Trophoblast cell (in vitro differentiated cells and primary cell): Measurements from ENCODE around the gene AP2A2.
"Not testable (repeated sequence)": the region's sequence is repeated elsewhere in the genome, so short reads cannot be mapped to it uniquely, and the experiment has no call there.

ENCODE experiments used
- DNase-seq, 2 donors: peaks; one replicate each; pipeline ENCODE4 v3.0.0-alpha.2; 2016
- H2AFZ ChIP-seq: 2 replicates; pipeline ENCODE4 v1.6.1; 2013; ENCODE audit warnings: low read length, moderate library complexity, mild to moderate bottlenecking; ENCODE audit not compliant: insufficient read depth, poor library complexity
- H2AK5ac ChIP-seq: 2 replicates; pipeline ENCODE4 v1.6.1; 2013; ENCODE audit warnings: mild to moderate bottlenecking, low read length
- H2BK120ac ChIP-seq: 2 replicates; pipeline ENCODE4 v1.6.1; 2013; ENCODE audit warnings: low read length, mild to moderate bottlenecking, moderate library complexity; ENCODE audit not compliant: insufficient read depth, poor library complexity
- H2BK12ac ChIP-seq: 2 replicates; pipeline ENCODE4 v1.6.1; 2013; ENCODE audit warnings: mild to moderate bottlenecking, low read length, moderate library complexity
- H2BK5ac ChIP-seq: 2 replicates; pipeline ENCODE4 v1.6.1; 2013; ENCODE audit warnings: low read length, low read depth, moderate library complexity, mild to moderate bottlenecking; ENCODE audit not compliant: poor library complexity
- H3K14ac ChIP-seq: 2 replicates; pipeline ENCODE4 v1.6.1; 2013; ENCODE audit warnings: mild to moderate bottlenecking, low read length
- H3K18ac ChIP-seq: 2 replicates; pipeline ENCODE4 v1.6.1; 2013; ENCODE audit warnings: mild to moderate bottlenecking, low read length
- H3K23ac ChIP-seq: 2 replicates; pipeline ENCODE4 v1.6.1; 2013; ENCODE audit warnings: low read length
- H3K27ac ChIP-seq: 2 replicates; pipeline ENCODE4 v1.5.1; 2013; ENCODE audit warnings: low read depth, mild to moderate bottlenecking, inconsistent platforms, low read length, moderate library complexity
- H3K27me3 ChIP-seq: 2 replicates; pipeline ENCODE4 v1.6.1; 2013; ENCODE audit warnings: inconsistent platforms, mild to moderate bottlenecking, low read length, moderate library complexity; ENCODE audit not compliant: insufficient read depth
- H3K36me3 ChIP-seq, 2 experiments: 1 replicate in 1 of 2; 2 replicates in 1 of 2; pipeline ENCODE4 v1.6.1; 2013; ENCODE audit warnings: low read length in 2 of 2, mild to moderate bottlenecking in 2 of 2, moderate library complexity in 1 of 2; ENCODE audit not compliant: insufficient read depth in 2 of 2, control insufficient read depth in 1 of 2
- H3K4ac ChIP-seq: 2 replicates; pipeline ENCODE4 v1.6.1; 2013; ENCODE audit warnings: low read depth, mild to moderate bottlenecking, low read length, moderate library complexity
- H3K4me1 ChIP-seq, 2 experiments: 1 replicate in 1 of 2; 2 replicates in 1 of 2; pipeline ENCODE4 v1.6.1; 2013; ENCODE audit warnings: low read length in 2 of 2, mild to moderate bottlenecking in 2 of 2, moderate library complexity in 1 of 2; ENCODE audit not compliant: insufficient read depth in 2 of 2, control insufficient read depth in 1 of 2
- H3K4me2 ChIP-seq: 2 replicates; pipeline ENCODE4 v1.6.1; 2013; ENCODE audit warnings: inconsistent platforms, mild to moderate bottlenecking, low read length, moderate library complexity
- H3K4me3 ChIP-seq: 2 replicates; pipeline ENCODE4 v1.5.1; 2013; ENCODE audit warnings: mild to moderate bottlenecking, low read depth, low read length, inconsistent platforms
- H3K79me1 ChIP-seq: one replicate; pipeline ENCODE4 v1.6.1; 2013; ENCODE audit warnings: low read length
- H3K79me2 ChIP-seq: 2 replicates; pipeline ENCODE4 v1.6.1; 2013; ENCODE audit warnings: low read length, mild to moderate bottlenecking; ENCODE audit not compliant: control insufficient read depth, insufficient read depth, poor library complexity
- H3K9ac ChIP-seq: 2 replicates; pipeline ENCODE4 v1.6.1; 2013; ENCODE audit warnings: mild to moderate bottlenecking, low read length
- H3K9me3 ChIP-seq: 2 replicates; pipeline ENCODE4 v1.6.1; 2013; ENCODE audit warnings: low read depth, mild to moderate bottlenecking, control low read depth, inconsistent platforms, low read length; ENCODE audit not compliant: insufficient read depth
- H4K12ac ChIP-seq: 2 replicates; pipeline ENCODE4 v1.6.1; 2013; ENCODE audit warnings: low read depth, mild to moderate bottlenecking, low read length, moderate library complexity
- H4K8ac ChIP-seq: 2 replicates; pipeline ENCODE4 v1.6.1; 2013; ENCODE audit warnings: low read depth, mild to moderate bottlenecking, low read length, moderate library complexity
- H4K91ac ChIP-seq: one replicate; pipeline ENCODE4 v1.6.1; 2013; ENCODE audit warnings: low read depth, mild to moderate bottlenecking, low read length, moderate library complexity
- WGBS: extraction: QIAGEN DNeasy Blood & Tissue Kit; methylation state at CpG from one replicate; pipeline ENCODE4 v1.1.7; 2013; ENCODE audit warnings: missing lambda C conversion rate; ENCODE audit not compliant: insufficient read length, insufficient coverage; ENCODE audit errors: extremely low coverage; 5-methylcytosine and 5-hydroxymethylcytosine counted together

Gene AP2A2

DNA sequence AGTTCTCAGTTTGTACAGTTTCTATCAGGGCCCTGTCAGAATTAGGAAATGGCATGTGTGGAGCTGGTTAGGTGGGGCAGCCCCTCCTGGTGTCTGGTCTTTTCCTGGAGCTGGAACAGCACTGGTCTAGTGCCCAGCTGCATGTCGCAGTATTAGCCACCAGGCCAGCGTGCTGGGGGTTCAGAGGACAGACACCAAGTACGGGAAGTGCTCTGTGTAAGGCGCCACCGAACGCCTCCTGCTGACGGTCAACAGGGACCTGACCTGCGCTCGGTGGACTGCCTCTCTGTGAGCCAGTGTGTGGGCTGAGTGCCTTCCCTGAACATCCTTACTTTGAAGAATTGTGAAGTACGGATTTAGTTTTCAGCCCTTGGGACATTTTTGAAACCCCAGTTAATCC lies 33.9 kb downstream of the AP2A2 start:
- Histone ChIP-seq H4K91ac (no peak overlapping the region), H3K9me3 (peaks cover 2% of the 10 kb centered on the region), H2AK5ac (no peak overlapping the region), H3K4me1 (peaks cover 27 to 35% of the 10 kb centered on the region in 2 experiments), H3K4me2 (no peak overlapping the region), H2BK12ac (no peak overlapping the region), H3K79me2 (peaks cover 5% of the 10 kb centered on the region), H3K18ac (no peak overlapping the region), H3K27ac (no peak overlapping the region), H4K12ac (no peak overlapping the region), H3K9ac (no peak overlapping the region), H2BK5ac (no peak overlapping the region), H3K27me3 (no peaks in the 10 kb centered on the region), H4K8ac (no peak overlapping the region), H2BK120ac (no peak overlapping the region), H3K79me1 (peaks cover 17% of the 10 kb centered on the region), H3K23ac (no peak overlapping the region), H2AFZ (no peak overlapping the region), H3K36me3 (peaks cover 20 to 23% of the 10 kb centered on the region in 2 experiments), H3K4ac (no peak overlapping the region), H3K14ac (no peak overlapping the region), H3K4me3 (no peak overlapping the region)
- no CpG with 5 or more reads among the region's 10 CpGs for WGBS
- DNase-seq: no peak

DNA sequence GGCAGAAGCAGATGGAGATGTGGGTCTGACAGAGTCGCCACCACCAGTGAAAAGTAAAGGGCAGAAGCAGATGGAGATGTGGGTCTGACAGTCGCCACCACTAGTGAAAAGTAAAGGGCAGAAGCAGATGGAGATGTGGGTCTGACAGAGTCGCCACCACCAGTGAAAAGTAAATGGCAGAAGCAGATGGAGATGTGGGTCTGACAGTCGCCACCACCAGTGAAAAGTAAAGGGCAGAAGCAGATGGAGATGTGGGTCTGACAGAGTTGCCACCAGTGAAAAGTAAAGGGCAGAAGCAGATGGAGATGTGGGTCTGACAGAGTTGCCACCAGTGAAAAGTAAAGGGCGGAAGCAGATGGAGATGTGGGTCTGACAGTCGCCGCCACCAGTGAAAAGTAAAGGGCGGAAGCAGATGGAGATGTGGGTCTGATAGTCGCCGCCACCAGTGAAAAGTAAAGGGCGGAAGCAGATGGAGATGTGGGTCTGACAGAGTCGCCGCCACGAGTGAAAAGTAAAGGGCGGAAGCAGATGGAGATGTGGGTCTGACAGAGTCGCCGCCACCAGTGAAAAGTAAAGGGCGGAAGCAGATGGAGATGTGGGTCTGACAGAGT lies 35.7 kb downstream of the AP2A2 start:
- not testable (repeated sequence) for H2BK120ac ChIP-seq, H4K8ac ChIP-seq, DNase-seq, H2AK5ac ChIP-seq, H2AFZ ChIP-seq, H3K79me2 ChIP-seq, H3K18ac ChIP-seq, H4K91ac ChIP-seq, H3K9me3 ChIP-seq, H3K4me3 ChIP-seq, H3K27ac ChIP-seq, H3K23ac ChIP-seq, H3K27me3 ChIP-seq, H3K14ac ChIP-seq, H2BK5ac ChIP-seq, H3K4me2 ChIP-seq, H2BK12ac ChIP-seq, H3K9ac ChIP-seq, H4K12ac ChIP-seq, H3K4ac ChIP-seq
- H3K4me1 ChIP-seq: peaks cover 20 to 23% of the 10 kb centered on the region in 2 experiments
- H3K36me3 ChIP-seq: peaks cover 25% of the 10 kb centered on the region in 2 experiments
- WGBS: no CpG with 5 or more reads among the region's 18 CpGs
- H3K79me1 ChIP-seq: peaks cover 11% of the 10 kb centered on the region

GRCh38 chr11:961921-962320 lies 36.3 kb downstream of the AP2A2 start:
- Histone ChIP-seq H3K14ac (no peak overlapping the region), H2BK120ac (no peak overlapping the region), H4K91ac (no peak overlapping the region), H3K4me1 (peaks cover 15 to 17% of the 10 kb centered on the region in 2 experiments), H4K8ac (no peak overlapping the region), H3K36me3 (peaks cover 27% of the 10 kb centered on the region in 2 experiments), H2AK5ac (no peak overlapping the region), H2BK12ac (no peak overlapping the region), H4K12ac (no peak overlapping the region), H2AFZ (no peak overlapping the region), H3K18ac (no peak overlapping the region), H3K4me3 (peak overlapping the region; percentile 5), H3K4me2 (no peak overlapping the region), H3K79me2 (peaks cover 2% of the 10 kb centered on the region), H3K27me3 (no peaks in the 10 kb centered on the region), H3K27ac (no peak overlapping the region), H2BK5ac (no peak overlapping the region), H3K4ac (no peak overlapping the region), H3K9me3 (peaks cover 2% of the 10 kb centered on the region), H3K9ac (no peak overlapping the region), H3K79me1 (peaks cover 8% of the 10 kb centered on the region), H3K23ac (no peak overlapping the region)
- no peak for DNase-seq
- WGBS: no CpG with 5 or more reads among the region's 12 CpGs

DNA sequence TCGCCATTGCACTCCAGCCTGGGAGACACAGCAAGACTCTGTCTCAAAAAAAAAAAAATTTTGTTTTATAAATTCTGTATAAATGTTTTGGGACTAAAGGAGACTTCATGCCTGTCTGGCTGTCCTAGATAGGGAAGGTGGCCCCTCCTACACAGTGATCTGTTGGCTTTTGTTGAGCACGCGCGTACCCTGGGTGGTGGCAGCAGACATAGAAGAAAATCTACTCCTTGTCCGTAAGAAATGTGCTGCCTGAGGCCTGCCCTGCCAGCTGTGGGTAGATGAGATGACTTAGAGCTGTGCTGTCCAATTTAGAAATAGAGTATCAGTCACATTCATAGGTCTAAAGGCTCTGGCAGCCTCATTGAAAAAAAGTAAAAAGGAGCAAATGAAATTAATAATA lies 37.0 kb downstream of the AP2A2 start:
- H3K36me3 ChIP-seq: peaks cover 27% of the 10 kb centered on the region in 2 experiments
- peaks cover 2% of the 10 kb centered on the region for H3K79me2 ChIP-seq
- H3K4ac ChIP-seq: no peak overlapping the region
- H4K91ac ChIP-seq: no peak overlapping the region
- no CpG with 5 or more reads among the region's 5 CpGs for WGBS
- H3K79me1 ChIP-seq: peaks cover 6% of the 10 kb centered on the region
- no peak overlapping the region for H3K4me2 ChIP-seq
- peaks cover 2% of the 10 kb centered on the region for H3K9me3 ChIP-seq
- H4K8ac ChIP-seq: no peak overlapping the region
- H3K27me3 ChIP-seq: no peaks in the 10 kb centered on the region
- no peak overlapping the region for H2BK12ac ChIP-seq
- H3K18ac ChIP-seq: no peak overlapping the region
- peaks cover 10 to 13% of the 10 kb centered on the region in 2 experiments for H3K4me1 ChIP-seq
- H2AK5ac ChIP-seq: no peak overlapping the region
- no peak overlapping the region for H3K9ac ChIP-seq
- no peak overlapping the region for H3K14ac ChIP-seq
- H2BK5ac ChIP-seq: no peak overlapping the region
- no peak for DNase-seq
- no peak overlapping the region for H4K12ac ChIP-seq
- no peak overlapping the region for H3K27ac ChIP-seq
- no peak overlapping the region for H2BK120ac ChIP-seq
- H3K23ac ChIP-seq: no peak overlapping the region
- H2AFZ ChIP-seq: no peak overlapping the region
- no peak overlapping the region for H3K4me3 ChIP-seq
